Pons (tissue), 1 donor: Measurements from ENCODE around the gene NOD1.
"Not testable (repeated sequence)": the region's sequence is repeated elsewhere in the genome, so short reads cannot be mapped to it uniquely, and the experiment has no call there.

Experiments
- DNase-seq: peaks from one replicate; pipeline ENCODE4 v3.0.0-alpha.2; 2016; ENCODE audit warnings: low spot score

The NOD1 gene

GRCh38 chr7:30447466-30447865 lies 31.1 kb downstream of the NOD1 start:
- DNase-seq: no peak

GRCh38 chr7:30446266-30446665 lies 32.3 kb downstream of the NOD1 start:
- DNase-seq: no peak

GRCh38 chr7:30445770-30446169 lies 32.8 kb downstream of the NOD1 start:
- DNase-seq: peak; percentile 54

- DNase-seq: no peak
Observed at GRCh38 chr7:30437823-30438574, 40.6 kb downstream of the NOD1 start.

- DNase-seq: no peak
Observed at GRCh38 chr7:30436518-30436917, 42.1 kb downstream of the NOD1 start.

- no peak for DNase-seq
Observed at GRCh38 chr7:30436046-30436445, 42.5 kb downstream of the NOD1 start.

GRCh38 chr7:30434140-30434799 lies 44.3 kb downstream of the NOD1 start:
- DNase-seq: no peak

GRCh38 chr7:30433506-30433905 lies 45.1 kb downstream of the NOD1 start:
- DNase-seq: no peak

- peak; percentile 87 for DNase-seq
Observed at GRCh38 chr7:30433082-30433481, 45.5 kb downstream of the NOD1 start.

GRCh38 chr7:30430777-30431176 lies 47.8 kb downstream of the NOD1 start:
- DNase-seq: peak; percentile 62

GRCh38 chr7:30430276-30430675 lies 48.3 kb downstream of the NOD1 start:
- peak; percentile 57 for DNase-seq

GRCh38 chr7:30429156-30429530 lies 49.4 kb downstream of the NOD1 start:
- no peak for DNase-seq

GRCh38 chr7:30428246-30429155 lies 50.1 kb downstream of the NOD1 start:
- DNase-seq: peak; percentile 66

- peak; percentile 66 for DNase-seq
Observed at GRCh38 chr7:30427296-30428070, 51.1 kb downstream of the NOD1 start.

- DNase-seq: no peak
Observed at GRCh38 chr7:30424506-30424905, 54.1 kb downstream of the NOD1 start.

GRCh38 chr7:30423788-30424505 lies 54.6 kb downstream of the NOD1 start:
- DNase-seq: no peak

- no peak for DNase-seq
Observed at GRCh38 chr7:30422922-30423321, 55.7 kb downstream of the NOD1 start.

- DNase-seq: no peak
Observed at GRCh38 chr7:30421647-30422196, 56.9 kb downstream of the NOD1 start.

GRCh38 chr7:30420662-30421061 lies 57.9 kb downstream of the NOD1 start:
- DNase-seq: no peak

GRCh38 chr7:30420080-30420479 lies 58.5 kb downstream of the NOD1 start:
- not testable (repeated sequence) for DNase-seq

GRCh38 chr7:30413864-30414263 lies 64.7 kb downstream of the NOD1 start:
- DNase-seq: no peak
